Body of pancreas (tissue), 4 donors: ENCODE measurements around the gene DLG2. TPM values are rescaled to one million over a fixed set of nuclear protein-coding genes. Genes with fewer than 3 reads are reported as not detected.

Experiments used
- ATAC-seq: fragments of 150-250 bp; one replicate; pipeline ENCODE4 v1.9.1; 2016
- DNase-seq, 4 donors: peaks; one replicate each; pipeline ENCODE4 v3.0.0-alpha.2; 2019
- H3K27ac ChIP-seq, 4 donors: fragments of 200-600 bp; sonication (generic); 1 replicate in 3 of 4; 2 replicates in 1 of 4; pipeline versions ENCODE4 v1.5.1 to v1.6.1; 2016 to 2019; ENCODE audit warnings: mild to moderate bottlenecking in 1 of 4, mixed read lengths in 1 of 4, moderate library complexity in 1 of 4
- H3K27me3 ChIP-seq, 2 donors: fragments of 200-600 bp; sonication (generic); one replicate each; pipeline ENCODE4 v1.6.0; 2016; ENCODE audit warnings: mild to moderate bottlenecking in 1 of 2
- H3K36me3 ChIP-seq, 2 donors: fragments of 200-600 bp; sonication (generic); replicated peaks in 1 of 2; 2 replicates each; pipeline ENCODE4 v1.5.1; 2016; ENCODE audit warnings: low read depth in 2 of 2; ENCODE audit not compliant: insufficient read depth in 1 of 2
- H3K4me1 ChIP-seq: fragments of 200-600 bp; sonication (generic); one replicate; pipeline ENCODE4 v1.6.0; 2016
- H3K4me3 ChIP-seq, 2 donors: fragments of 200-600 bp; sonication (generic); 1 replicate in 1 of 2; 2 replicates in 1 of 2; pipeline ENCODE4 v1.5.1; 2016 to 2019
- H3K9me3 ChIP-seq, 3 donors: fragments of 200-600 bp; sonication (generic); 1 replicate in 2 of 3; 2 replicates in 1 of 3; pipeline ENCODE4 v1.5.1; 2016
- CTCF ChIP-seq, 7 experiments: fragments of 450-650 bp in 4 of 7; fragments of 200-600 bp in 3 of 7; sonication (generic) in 3 of 7; IDR thresholded peaks; one replicate each; pipeline ENCODE4 v1.5.1; 2016 to 2019; ENCODE audit warnings: antibody characterized with exemption in 7 of 7
- POLR2A ChIP-seq, 3 donors: fragments of 450-650 bp; IDR thresholded peaks; one replicate each; pipeline ENCODE4 v1.6.1; 2016; ENCODE audit warnings: antibody characterized with exemption in 3 of 3, mild to moderate bottlenecking in 2 of 3
- WGBS, 2 donors: methylation state at CpG; one replicate each; pipeline ENCODE4 v1.1.5; 2017; 5-methylcytosine and 5-hydroxymethylcytosine counted together
- intact Hi-C: fragments of 100-400 bp; cut with DNase I; formaldehyde crosslinking; loops from one replicate; pipeline ENCODE4 v1.15.1; 2023
- total RNA-seq, 2 donors: library from RNA; depleted of rRNA; stranded (reverse); fragments of >200 nt; gene quantifications; one replicate each; pipeline ENCODE4 v1.1.0, GENCODE V29; 2016

The DLG2 gene
- total RNA-seq, 2 donors from 2014 or later, result 6.0 to 13.2 TPM

GRCh38 chr11:83927422-83927821 lies 1699.7 kb downstream of the DLG2 start:
- no peak for TF ChIP-seq POLR2A (IDR thresholded peaks at IDR 0.05)
- TF ChIP-seq CTCF (IDR thresholded peaks at IDR 0.05), result no peak
- H3K27ac ChIP-seq, result no peak overlapping the region
- no peaks in the 10 kb centered on the region for H3K9me3 ChIP-seq

GRCh38 chr11:83924795-83925542 lies 1702.2 kb downstream of the DLG2 start:
- TF ChIP-seq POLR2A (IDR thresholded peaks at IDR 0.05) (no peak), CTCF (IDR thresholded peaks at IDR 0.05) (no peak)
- H3K27ac ChIP-seq, result no peak overlapping the region
- peaks cover 6% of the 10 kb centered on the region for H3K4me1 ChIP-seq
- no peaks in the 10 kb centered on the region for H3K36me3 ChIP-seq
- 78% methylated on average over 6 of the region's 6 CpGs for WGBS, 2 donors
- ATAC-seq (no peak), DNase-seq (no peak)
- intact Hi-C loops, result no loop called here
- H3K4me3 ChIP-seq, result no peak overlapping the region
- H3K9me3 ChIP-seq, result no peaks in the 10 kb centered on the region
- H3K27me3 ChIP-seq, result no peaks in the 10 kb centered on the region

More at GRCh38 chr11:83927422-83927821, 1699.7 kb downstream of the DLG2 start:
- H3K27me3 ChIP-seq, result no peaks in the 10 kb centered on the region
- H3K36me3 ChIP-seq, result no peaks in the 10 kb centered on the region
- no peak overlapping the region for H3K4me3 ChIP-seq
- peaks cover under 1% of the 10 kb centered on the region for H3K4me1 ChIP-seq
- 93% methylated on average over 1 of the region's 1 CpG for WGBS, 2 donors
- intact Hi-C loops, result no loop called here
- DNase-seq, result no peak
- no peak for ATAC-seq

GRCh38 chr11:83923961-83924360 lies 1703.2 kb downstream of the DLG2 start:
- H3K4me3 ChIP-seq, result no peak overlapping the region
- H3K27ac ChIP-seq, result no peak overlapping the region
- intact Hi-C loops, result no loop called here
- H3K4me1 ChIP-seq, result peaks cover 6% of the 10 kb centered on the region
- H3K27me3 ChIP-seq, result no peaks in the 10 kb centered on the region
- no peak for ATAC-seq
- no peaks in the 10 kb centered on the region for H3K9me3 ChIP-seq
- no peak for DNase-seq
- TF ChIP-seq POLR2A (IDR thresholded peaks at IDR 0.05) (no peak), CTCF (IDR thresholded peaks at IDR 0.05) (no peak)
- 54 to 68% methylated on average over 1 of the region's 1 CpG for WGBS, 2 donors
- no peaks in the 10 kb centered on the region for H3K36me3 ChIP-seq

- Histone ChIP-seq H3K4me3 (no peak overlapping the region), H3K9me3 (no peaks in the 10 kb centered on the region), H3K27me3 (no peaks in the 10 kb centered on the region), H3K27ac (peak overlapping the region in 1 of 4 donors; percentile 55), H3K36me3 (no peaks in the 10 kb centered on the region), H3K4me1 (peaks cover 6% of the 10 kb centered on the region)
- WGBS, 2 donors, result 40 to 50% methylated on average over 1 of the region's 1 CpG
- no peak for TF ChIP-seq POLR2A (IDR thresholded peaks at IDR 0.05)
- TF ChIP-seq CTCF (IDR thresholded peaks at IDR 0.05), result no peak
- intact Hi-C loops, result no loop called here
- DNase-seq, result no peak
- ATAC-seq, result no peak
Observed at GRCh38 chr11:83922953-83923352, 1704.2 kb downstream of the DLG2 start.

- Histone ChIP-seq H3K27me3 (no peaks in the 10 kb centered on the region), H3K36me3 (no peaks in the 10 kb centered on the region), H3K4me3 (no peak overlapping the region), H3K27ac (peak overlapping the region in 3 of 4 donors; percentile 50 to 55 (median 53)), H3K4me1 (peaks cover 6% of the 10 kb centered on the region), H3K9me3 (no peaks in the 10 kb centered on the region)
- TF ChIP-seq POLR2A (IDR thresholded peaks at IDR 0.05) (no peak), CTCF (IDR thresholded peaks at IDR 0.05) (no peak)
- intact Hi-C loops, result no loop called here
- DNase-seq (no peak), ATAC-seq (no peak)
- 44 to 49% methylated on average over 4 of the region's 4 CpGs for WGBS, 2 donors
Observed at GRCh38 chr11:83922318-83922717, 1704.8 kb downstream of the DLG2 start.
